Measurements from ENCODE around the gene ATP13A4.

ATP13A4 gene, protein sequence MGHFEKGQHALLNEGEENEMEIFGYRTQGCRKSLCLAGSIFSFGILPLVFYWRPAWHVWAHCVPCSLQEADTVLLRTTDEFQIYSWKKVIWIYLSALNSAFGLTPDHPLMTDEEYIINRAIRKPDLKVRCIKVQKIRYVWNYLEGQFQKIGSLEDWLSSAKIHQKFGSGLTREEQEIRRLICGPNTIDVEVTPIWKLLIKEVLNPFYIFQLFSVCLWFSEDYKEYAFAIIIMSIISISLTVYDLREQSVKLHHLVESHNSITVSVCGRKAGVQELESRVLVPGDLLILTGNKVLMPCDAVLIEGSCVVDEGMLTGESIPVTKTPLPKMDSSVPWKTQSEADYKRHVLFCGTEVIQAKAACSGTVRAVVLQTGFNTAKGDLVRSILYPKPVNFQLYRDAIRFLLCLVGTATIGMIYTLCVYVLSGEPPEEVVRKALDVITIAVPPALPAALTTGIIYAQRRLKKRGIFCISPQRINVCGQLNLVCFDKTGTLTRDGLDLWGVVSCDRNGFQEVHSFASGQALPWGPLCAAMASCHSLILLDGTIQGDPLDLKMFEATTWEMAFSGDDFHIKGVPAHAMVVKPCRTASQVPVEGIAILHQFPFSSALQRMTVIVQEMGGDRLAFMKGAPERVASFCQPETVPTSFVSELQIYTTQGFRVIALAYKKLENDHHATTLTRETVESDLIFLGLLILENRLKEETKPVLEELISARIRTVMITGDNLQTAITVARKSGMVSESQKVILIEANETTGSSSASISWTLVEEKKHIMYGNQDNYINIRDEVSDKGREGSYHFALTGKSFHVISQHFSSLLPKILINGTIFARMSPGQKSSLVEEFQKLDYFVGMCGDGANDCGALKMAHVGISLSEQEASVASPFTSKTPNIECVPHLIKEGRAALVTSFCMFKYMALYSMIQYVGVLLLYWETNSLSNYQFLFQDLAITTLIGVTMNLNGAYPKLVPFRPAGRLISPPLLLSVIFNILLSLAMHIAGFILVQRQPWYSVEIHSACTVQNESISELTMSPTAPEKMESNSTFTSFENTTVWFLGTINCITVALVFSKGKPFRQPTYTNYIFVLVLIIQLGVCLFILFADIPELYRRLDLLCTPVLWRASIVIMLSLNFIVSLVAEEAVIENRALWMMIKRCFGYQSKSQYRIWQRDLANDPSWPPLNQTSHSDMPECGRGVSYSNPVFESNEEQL

DNA sequence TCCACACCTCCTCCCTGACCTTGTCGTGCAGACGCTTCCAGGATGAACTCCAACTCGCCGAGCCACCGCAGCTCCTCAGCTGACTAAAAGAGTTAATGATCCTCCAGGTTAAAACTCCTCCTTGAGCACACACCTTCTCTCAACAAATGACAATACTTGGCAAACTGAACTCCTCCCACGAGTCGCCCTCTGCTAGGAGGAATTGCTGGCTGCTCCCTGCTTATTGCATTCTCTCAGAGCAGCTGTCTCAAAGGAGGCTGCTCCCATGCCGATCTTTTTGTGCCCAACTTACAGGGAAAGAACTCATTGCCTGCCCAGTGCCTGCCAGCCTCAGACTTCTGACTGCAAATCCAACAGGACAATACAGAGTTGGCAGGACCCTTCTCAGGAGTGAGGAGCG, at the start of gene ATP13A4:
Gene ATP13A4 (minus strand): TSS at position 85 of the 400 bp plus-strand sequence. CDS start 96 bp downstream, outside the sequence.
- peak; percentile 27 for DNase-seq (ENCODE audit: low read depth, low spot score)

DNA sequence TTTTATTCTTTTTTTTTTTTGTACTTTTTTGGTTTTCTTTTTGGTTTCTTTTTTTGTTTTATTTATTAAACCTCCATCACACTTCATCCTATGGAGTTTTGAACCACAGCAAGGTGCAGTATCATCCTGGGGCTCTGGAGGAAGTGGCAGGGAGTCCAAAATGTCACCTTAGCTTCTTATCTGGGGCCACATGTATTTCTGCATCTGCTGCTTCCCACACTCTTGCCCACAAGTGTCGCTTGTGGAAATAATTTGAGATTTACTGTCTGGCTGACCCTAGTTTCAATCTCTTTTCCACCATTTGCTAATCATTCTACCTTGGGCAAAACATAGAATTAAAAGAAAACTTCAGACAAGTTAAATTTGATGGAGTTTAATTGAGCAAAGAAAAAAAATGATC, 44.7 kb upstream of the ATP13A4 start:
- no peak for DNase-seq (ENCODE audit: low read depth, low spot score)

DNA sequence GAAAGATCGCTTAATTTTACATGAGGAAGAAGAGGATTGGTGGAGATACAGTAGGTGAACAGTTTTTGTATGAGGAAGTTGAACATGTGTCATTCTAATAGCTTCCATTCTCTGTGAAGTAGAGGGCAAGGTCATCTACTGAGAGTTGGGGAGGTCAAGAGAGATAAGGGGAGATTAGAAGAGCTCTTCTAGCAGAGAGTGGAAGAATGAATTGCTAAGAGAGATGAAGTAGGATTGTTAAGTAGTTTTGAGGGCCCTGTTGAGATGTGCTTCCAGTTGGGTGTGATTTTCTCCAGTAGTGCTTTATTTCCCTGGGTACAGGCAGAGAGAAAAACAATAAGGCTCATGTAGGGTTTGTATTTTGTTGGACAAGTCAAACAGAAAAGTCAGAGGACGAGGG, 43.5 kb upstream of the ATP13A4 start:
- DNase-seq (ENCODE audit: low read depth, low spot score), result no peak

DNA sequence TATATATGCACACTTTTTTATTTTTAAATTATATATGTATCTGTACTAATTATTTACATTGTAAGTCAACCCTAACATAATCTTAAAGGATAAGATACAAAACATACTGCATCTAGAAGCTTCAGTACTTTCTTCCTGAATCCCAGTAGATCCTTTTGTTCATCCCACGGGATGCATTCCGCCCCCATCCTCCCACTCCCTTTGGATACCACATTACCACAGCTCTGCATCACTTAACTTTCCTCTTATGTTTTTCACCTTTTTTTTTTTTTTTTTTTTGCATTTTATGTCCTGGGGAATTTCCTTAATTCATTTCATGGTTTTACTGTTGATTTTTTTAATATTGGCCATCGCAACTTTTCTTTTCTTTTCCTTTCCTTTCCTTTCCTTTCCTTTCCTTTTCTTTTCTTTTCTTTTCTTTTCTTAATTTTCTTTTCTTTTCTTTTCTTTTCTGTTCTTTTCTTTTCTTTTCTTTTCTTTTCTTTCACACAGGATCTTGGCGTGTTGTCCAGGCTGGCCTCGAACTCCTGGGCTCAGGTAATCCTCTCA, 41.3 kb upstream of the ATP13A4 start:
- no peak for DNase-seq (ENCODE audit: low read depth, low spot score)

DNA sequence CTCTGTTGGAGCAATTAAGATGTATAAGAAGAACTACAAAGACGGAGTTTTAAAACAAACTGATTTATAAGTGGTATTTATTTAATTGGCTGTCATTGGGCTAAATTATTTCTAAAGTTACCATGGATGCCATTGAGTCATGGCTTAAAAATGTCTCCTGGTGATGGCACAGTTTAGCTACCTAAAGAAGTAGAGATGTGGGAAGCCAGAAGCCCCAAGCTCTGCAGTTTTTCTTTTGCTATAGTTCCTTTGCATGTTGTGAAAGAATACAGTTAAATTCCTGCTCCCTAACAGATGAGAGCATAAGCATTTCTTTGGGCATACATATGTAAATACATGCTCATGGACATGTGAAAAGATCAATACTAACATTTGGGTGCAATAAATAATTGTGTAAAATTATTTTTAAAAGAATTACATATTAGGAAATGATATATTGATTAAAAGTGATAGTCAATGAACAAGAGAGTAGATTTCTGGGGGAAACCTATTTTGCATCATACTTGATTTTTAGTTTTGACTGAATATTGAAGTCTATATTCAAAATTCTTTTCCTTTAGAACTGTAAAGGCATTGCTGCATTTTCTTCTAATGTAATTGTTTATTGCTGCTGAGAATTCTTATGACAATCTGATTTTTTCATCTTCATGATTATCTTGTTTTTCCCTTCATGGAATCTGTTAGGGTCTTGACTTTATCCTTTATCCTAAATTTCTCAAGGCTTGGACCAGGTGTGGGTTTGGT, 40.4 kb upstream of the ATP13A4 start:
- no peak for DNase-seq (ENCODE audit: low read depth, low spot score)

DNA sequence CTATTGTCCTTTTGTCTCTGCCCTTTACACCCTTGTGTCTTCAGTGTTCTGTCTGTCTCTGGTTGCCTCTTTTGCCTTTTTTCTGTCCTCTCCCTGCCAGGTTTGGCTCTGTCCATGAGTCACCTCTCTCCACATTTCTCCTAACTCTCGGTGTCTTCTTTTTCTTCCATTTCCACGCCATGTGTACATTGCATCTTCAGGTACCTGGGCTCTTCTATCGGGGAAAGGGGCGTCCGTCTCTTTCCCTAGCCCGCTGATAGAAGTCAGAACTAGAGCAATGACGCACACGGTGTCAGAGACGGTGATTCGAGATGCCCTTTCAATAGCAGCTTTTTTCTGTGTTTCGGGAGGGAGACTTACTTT, 39.0 kb upstream of the ATP13A4 start:
- no peak for DNase-seq (ENCODE audit: low read depth, low spot score)

DNA sequence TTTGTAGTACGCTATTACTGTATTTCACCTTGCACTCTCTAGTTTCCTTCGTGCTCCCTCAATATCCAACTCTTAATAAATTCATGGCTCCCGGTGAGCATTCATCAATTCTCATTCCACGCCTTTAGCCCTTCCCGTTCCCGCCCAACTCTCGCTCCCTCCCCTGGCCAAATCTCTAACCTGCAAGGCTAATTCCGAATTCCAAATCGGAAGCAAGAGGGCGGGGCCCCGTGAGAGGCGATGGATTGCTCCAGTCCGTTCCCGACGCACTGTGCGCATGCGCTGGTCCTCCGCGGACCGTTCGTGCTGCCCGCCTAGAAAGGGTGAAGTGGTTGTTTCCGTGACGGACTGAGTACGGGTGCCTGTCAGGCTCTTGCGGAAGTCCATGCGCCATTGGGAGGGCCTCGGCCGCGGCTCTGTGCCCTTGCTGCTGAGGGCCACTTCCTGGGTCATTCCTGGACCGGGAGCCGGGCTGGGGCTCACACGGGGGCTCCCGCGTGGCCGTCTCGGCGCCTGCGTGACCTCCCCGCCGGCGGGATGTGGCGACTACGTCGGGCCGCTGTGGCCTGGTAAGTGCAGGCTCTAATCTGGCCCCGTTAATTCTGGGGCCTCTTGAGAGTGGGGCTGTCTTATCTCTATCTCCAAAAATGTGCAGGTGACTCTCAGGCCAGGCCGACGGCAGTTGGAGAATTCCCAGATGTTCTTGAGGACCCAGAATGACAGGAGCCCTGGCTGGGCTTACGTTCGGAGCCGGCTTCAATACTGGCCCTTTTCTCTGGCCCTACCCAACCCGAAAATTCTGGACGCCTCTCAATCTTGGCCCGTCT, 38.4 kb upstream of the ATP13A4 start, which contains the start of gene OPA1:
Gene OPA1 (plus strand): TSS at position 368 of the 827 bp plus-strand sequence. CDS start 170 bp downstream, at position 538.
- peak; percentile 99 for DNase-seq (ENCODE audit: low read depth, low spot score)

DNA sequence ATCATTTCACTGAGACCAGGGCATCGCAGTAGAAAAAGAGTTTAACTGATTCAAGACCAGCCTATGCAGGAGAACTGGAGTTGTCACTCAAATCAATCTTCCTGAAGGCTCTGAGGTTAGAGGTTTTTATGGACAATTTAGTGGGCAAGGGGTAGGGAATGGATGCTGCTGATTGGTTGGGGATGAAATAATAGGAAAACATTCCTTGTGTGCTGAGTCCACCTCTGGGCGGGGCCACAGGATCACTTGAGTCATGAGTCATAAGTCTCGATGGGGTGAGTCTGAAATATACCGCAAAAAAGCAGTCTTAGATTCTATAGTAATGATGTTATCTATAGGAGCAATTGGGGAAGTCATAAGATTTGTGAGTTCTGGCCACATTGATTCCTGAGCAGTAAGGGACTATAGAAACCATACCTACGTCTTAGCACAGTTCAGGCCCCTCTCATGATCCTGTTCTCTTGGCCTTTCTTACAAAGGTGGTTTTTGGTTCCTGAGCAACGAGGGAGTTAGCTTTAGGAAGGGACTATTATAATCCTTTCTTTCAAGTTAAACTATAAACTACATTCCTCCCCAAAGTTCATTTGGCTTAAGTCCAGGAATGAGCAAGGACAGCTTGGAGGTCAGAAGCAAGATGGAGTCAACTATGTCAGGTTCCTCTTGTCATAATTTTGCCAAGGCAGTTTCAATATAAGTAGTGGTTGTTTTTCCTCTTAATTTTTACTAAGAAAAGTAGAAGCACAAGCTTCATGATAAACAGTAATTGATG, 35.6 kb upstream of the ATP13A4 start:
- no peak for DNase-seq (ENCODE audit: low read depth, low spot score)

DNA sequence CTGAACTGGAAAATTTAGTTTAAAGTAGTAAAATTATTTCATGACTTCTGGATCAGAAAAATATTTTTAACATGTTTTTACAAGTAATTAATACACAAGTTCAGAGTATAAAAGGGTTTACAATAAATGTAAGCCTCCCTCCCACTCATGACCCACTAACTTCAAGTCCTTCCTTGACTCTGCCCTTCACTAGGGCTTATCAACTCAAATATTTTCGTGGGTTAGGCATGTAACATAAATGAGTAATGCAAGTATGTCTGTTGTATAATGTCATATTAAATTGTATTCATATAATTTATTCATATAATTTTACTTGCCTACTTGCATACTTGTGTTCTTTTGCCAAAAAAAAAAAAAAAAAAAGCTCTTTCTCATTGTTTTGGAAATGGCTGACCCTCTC, 34.9 kb upstream of the ATP13A4 start:
- DNase-seq (ENCODE audit: low read depth, low spot score), result no peak

DNA sequence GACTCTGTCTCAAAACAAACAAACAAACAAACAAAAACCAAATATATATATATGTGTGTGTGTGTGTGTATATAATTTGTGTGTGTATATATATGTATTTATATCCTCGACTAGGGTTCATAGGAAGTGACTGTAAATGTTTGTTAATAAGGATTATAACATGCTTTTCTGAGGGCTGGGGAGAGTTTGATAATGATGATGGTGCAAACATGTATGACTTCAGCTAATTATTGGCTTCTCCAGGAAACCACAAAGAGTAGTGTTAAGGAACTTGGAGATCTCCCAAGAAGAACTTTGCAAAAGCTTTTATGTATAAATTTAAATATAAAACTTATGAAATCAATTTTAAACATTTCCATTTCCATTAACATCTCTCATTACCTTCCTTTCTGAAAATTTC, 34.4 kb upstream of the ATP13A4 start:
- DNase-seq (ENCODE audit: low read depth, low spot score), result no peak

DNA sequence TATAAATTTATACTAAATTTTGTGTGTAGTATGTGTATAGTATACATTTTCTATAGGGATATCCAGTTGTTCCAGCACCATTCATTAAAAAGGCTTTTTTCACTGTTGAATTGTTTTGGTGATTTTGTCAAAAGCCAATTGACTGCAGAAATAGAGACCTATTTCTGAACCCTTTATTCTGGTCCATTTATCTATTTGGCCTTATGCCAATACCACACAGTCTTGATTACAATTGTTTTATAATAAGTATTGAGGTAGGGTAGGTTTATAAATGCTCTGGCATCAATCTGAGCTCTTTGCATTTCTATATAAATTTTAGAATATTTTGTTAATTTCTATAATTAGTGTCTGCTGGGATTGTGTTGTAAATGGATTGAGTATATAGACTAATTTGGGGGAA, 31.8 kb upstream of the ATP13A4 start:
- DNase-seq (ENCODE audit: low read depth, low spot score), result no peak

DNA sequence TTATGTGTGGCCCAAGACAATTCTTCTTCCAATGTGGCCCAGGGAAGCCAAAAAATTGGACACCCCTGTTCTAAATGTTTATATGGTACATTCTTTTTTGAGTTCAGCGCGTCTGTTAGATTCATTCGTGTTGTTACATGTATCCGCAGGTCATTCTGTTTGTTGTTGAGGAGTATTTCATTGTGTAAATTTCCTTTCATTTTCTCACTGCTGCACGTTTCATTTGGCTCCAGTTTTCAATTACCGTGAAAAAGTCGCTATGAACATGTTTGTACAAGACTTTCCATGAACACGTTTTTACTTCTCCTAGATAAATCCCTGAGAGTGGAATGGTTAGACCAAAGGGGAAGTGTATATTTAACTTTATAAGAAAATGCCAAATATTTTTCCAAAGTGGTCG, 30.8 kb upstream of the ATP13A4 start:
- no peak for DNase-seq (ENCODE audit: low read depth, low spot score)

DNA sequence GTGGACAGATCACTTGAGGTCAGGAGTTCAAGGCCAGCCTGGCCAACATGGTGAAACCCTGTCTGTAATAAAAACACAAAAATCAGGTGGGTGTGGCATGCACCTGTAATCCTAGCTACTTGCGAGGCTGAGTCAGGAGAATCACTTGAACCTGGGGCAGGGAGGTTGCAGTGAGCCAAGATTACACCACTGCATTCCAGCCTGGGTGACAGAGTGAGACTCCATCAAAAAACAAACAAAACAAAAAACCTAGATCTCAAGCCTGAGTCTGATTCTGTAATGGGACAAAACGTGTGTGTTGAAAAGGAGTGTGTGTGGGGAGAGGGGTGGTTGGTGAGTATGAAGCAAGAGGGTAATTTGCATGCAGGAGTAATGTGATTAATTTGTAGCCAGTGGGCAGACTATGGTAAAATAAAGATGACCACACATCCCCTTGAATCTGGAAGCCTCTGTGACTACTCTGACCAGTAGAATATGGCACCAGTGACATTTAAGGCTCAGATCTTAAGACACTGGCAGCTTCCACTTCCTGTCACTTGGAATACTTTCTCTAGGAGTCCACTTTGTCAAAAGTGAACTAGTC, 19.9 kb upstream of the ATP13A4 start:
- no peak for DNase-seq (ENCODE audit: low read depth, low spot score)

DNA sequence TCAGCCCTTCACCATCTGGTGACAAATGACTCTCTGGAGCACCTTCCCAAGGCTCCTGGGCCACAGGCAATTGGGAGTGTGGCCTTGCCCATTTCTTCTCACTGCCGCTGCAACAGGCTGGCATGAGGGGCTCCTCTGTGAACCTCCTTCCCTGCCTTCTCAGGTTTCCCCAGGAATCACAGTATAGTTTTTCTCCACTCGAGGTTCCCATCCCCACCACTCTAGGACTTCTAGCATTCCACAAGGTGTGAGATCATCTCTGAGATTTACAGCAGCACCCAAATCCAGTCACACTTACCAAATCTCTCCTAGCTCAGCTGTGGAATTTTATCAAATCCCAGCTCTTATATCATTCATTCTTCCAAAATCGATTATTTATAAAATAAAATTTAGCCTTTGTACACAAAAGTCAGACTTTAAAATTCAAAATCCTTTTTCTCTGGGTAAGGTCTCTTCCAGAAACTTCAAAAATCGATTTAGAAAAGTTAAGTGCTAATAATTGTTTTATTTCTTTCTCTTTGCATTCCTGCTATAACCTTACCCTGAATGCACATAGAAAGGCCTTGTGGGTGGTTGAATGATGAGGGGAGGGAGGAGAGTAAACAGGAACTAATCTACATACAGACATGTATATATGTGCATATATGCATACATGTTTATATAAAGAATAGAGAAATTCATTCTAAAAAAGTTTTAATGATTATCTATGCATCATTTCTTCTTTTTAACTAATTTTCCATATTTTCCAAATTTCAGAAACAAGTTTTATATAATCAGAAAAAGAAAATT, 18.9 kb upstream of the ATP13A4 start:
- no peak for DNase-seq (ENCODE audit: low read depth, low spot score)

DNA sequence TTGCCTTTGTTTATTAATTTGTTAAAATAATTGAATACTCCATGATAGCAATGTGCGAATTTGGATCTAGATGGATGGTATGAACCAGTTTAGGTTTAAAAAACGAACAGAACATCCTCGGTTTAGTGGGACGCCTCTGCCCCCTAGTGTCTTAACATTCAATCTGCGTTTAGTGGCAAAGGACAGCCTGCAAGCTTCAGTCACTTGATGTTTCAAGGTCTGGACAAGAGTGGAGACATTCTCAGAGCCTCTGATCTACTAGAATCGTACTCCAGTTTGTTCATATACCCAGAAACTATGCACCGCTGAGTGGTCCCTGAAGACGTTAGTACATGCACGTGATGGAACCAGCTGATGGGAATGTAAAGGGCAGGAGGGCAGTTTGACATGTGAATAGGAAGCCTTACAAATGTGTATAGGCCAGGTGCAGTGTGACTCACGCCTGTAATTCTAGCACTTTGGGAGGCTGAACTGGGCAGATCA, 17.8 kb upstream of the ATP13A4 start:
- peak; percentile 63 for DNase-seq (ENCODE audit: low read depth, low spot score)

DNA sequence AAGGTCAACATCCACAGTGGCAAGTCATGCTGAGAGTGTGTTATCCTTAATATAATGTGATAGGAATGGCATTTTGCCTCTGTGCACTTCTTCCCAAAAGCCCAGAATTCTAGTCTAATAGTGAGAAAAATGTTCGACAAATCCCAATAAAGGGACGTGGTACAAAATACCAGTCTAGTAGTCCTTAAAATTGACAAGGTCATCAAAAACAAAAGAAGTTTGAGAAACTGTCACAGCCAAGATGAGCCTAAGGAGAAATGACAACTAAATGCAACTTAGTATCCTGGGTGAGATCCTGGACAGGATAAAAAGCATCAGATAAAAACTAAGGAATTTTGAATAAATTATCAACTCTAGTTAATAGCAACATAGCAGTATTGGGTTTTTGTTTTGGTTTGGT, 14.4 kb upstream of the ATP13A4 start:
- no peak for DNase-seq (ENCODE audit: low read depth, low spot score)

DNA sequence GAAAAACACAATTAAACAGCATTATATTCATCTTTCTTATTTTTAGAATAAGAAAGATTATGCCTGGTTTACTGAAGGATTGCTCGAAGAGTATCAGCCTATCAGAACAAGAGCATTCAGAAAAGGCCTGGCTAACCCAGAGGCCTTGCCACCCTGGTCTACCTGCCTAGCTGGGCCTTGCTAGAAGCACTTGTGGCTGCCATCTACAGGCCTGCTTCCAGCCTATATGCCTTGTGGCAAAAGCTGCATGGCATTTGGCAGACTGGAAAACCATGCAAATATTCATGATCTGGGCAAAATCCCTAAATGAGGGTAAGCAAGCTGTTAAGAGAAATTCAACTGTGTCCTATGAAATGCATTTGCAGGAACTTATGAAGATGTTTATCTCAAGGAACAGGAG, 9.3 kb upstream of the ATP13A4 start:
- no peak for DNase-seq (ENCODE audit: low read depth, low spot score)

DNA sequence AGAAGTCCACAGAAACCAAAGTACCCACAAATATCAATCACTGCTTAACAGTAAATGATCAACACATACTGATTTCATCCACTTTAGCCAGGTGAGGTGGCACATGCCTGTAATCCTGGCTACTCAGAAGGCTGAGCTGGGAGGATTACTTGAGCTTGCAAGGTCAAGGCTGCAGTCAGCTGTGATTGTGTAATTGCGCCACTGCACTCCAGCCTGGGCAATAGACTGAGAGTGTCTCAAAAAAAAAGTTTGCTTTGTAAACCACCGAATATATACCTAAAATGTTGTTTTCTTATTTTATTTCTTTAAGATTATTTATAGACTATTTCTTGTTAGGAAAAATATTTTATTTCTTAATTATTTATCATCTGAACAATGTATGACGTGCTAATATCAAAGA, 8.7 kb upstream of the ATP13A4 start:
- no peak for DNase-seq (ENCODE audit: low read depth, low spot score)

Measured in ELF-1 (cell line).